Heart left ventricle (tissue), 16 donors: Measurements from ENCODE around the gene TMEM266. TPM values are rescaled to one million over a fixed set of nuclear protein-coding genes. Genes with fewer than 3 reads are reported as not detected.

ENCODE experiments used
- ATAC-seq, 4 donors: fragments of 200-7000 bp; cut with Tn5 transposase; one replicate each; pipeline ENCODE4 v1.9.1; 2020 to 2022; ENCODE audit warnings: moderate library complexity in 4 of 4, mild to moderate bottlenecking in 3 of 4, moderate number of reproducible peaks in 1 of 4
- DNase-seq, 5 donors: peaks; one replicate each; pipeline ENCODE4 v3.0.0-alpha.2; 2020
- H3K27ac ChIP-seq, 12 donors: fragments of 200-600 bp; sonication (generic) in 4 of 12; one replicate each; pipeline versions ENCODE4 v1.5.0 to v1.8.0; 2016 to 2022; ENCODE audit warnings: mild to moderate bottlenecking in 2 of 12
- H3K27me3 ChIP-seq, 9 donors: fragments of 200-600 bp; sonication (generic) in 2 of 9; one replicate each; pipeline versions ENCODE4 v1.5.1 to v1.8.0; 2016 to 2022; ENCODE audit warnings: mild to moderate bottlenecking in 3 of 9
- H3K36me3 ChIP-seq, 9 donors: fragments of 200-600 bp; sonication (generic) in 2 of 9; one replicate each; pipeline versions ENCODE4 v1.5.0 to v1.8.0; 2018 to 2022; ENCODE audit warnings: mild to moderate bottlenecking in 2 of 9
- H3K4me1 ChIP-seq, 12 donors: fragments of 200-600 bp; sonication (generic) in 4 of 12; one replicate each; pipeline versions ENCODE4 v1.5.0 to v1.8.0; 2016 to 2022; ENCODE audit warnings: mild to moderate bottlenecking in 3 of 12
- H3K4me3 ChIP-seq, 12 donors: fragments of 200-600 bp; sonication (generic) in 4 of 12; one replicate each; pipeline versions ENCODE4 v1.5.0 to v1.8.0; 2017 to 2022; ENCODE audit warnings: mild to moderate bottlenecking in 9 of 12, moderate library complexity in 4 of 12
- H3K9me3 ChIP-seq, 12 donors: fragments of 200-600 bp; sonication (generic) in 4 of 12; one replicate each; pipeline versions ENCODE4 v1.5.0 to v1.8.0; 2016 to 2022; ENCODE audit warnings: mild to moderate bottlenecking in 1 of 12
- CTCF ChIP-seq, 12 donors: fragments of 200-600 bp; sonication (generic) in 4 of 12; IDR thresholded peaks; one replicate each; pipeline versions ENCODE4 v1.5.0 to v1.8.0; 2018 to 2022; ENCODE audit warnings: antibody characterized with exemption in 12 of 12, mild to moderate bottlenecking in 5 of 12
- POLR2A ChIP-seq, 2 donors: fragments of 450-650 bp; IDR thresholded peaks; one replicate each; pipeline ENCODE4 v1.6.1; 2017; ENCODE audit warnings: antibody characterized with exemption in 2 of 2, mild to moderate bottlenecking in 2 of 2, moderate library complexity in 2 of 2
- whole genome bisulfite sequencing, 4 donors: extraction: QIAGEN DNeasy Blood & Tissue Kit in 2 of 4; methylation state at CpG; one replicate each; pipeline versions ENCODE4 v1.1.5 to v1.1.7; 2013 to 2018; 5-methylcytosine and 5-hydroxymethylcytosine counted together
- intact Hi-C, 10 donors: fragments of 100-400 bp; cut with DNase I; formaldehyde crosslinking; loops; one replicate each; pipeline versions ENCODE4 v1.11.1 to v1.14.2; 2022
- polyA plus RNA-seq, 2 donors: library from polyadenylated mRNA; stranded (reverse); fragments of 200-250 nt; gene quantifications; one replicate each; pipeline ENCODE4 v1.2.3, GENCODE V29; 2013
- total RNA-seq, 9 donors: library from RNA; depleted of rRNA in 2 of 9; stranded (reverse); fragments of >200 nt in 2 of 9; fragmentation: NEBNext Ultra II Directional in 3 of 9; extraction: Animal tissue kit (Norgen Biotek cat#: 25700) in 3 of 9; gene quantifications; one replicate each; pipeline versions ENCODE4 v1.1.0 to v1.2.4, GENCODE V29; 2016 to 2023
- donor health status: ischemic (EF 13 %, LVEDD 7.1; RV severe dilation, severe dysfunction).
- donor health status: healthy with polysubstance abuse.
- donor health status: DM: no; HTN: yes; CAD: no.
- donor health status: DM: no; HTN: no; CAD: no.
- donor health status: ischemic (EF 25% LVEDD 6.9; RV normal size, moderate dysfunction).
- donor health status: ischemic (EF 25% LVEDD 5.7; RV mildly dilated, moderate dysfunction).
- donor health status: healthy.
- donor health status: DM: yes; HTN: yes; CAD: no.
- donor health status: ischemic (EF 35%, LVEDD 5.7; RV mildly dilated, moderate dysfunction).
- donor health status: nonischemic (EF 11% LVEDD 7.7; RV severe dilation, severe dysfunction).
- donor health status: DM: yes; HTN: yes; CAD: no.
- donor health status: PGD.
- donor health status: ischemic (EF 29% LVEDD 5.4; RV normal size, mild dysfunction).
- donor health status: nonischemic (EF 23%, LVEDD 6.1; RV moderate dilation, normal function).

Gene TMEM266
- total and polyA plus RNA-seq, 11 donors: 0.03 to 0.38 (median 0.28) TPM; not detected in 6

GRCh38 chr15:76195506-76196268 is 135.9 kb downstream of the TMEM266 start:
- H3K9me3 ChIP-seq: no peaks in the 10 kb centered on the region
- no peak overlapping the region for H3K4me3 ChIP-seq
- intact Hi-C loops: loop anchor here in 3 of 10 donors (10.0 kb wide), 2 partner anchors 119 to 669 kb away; partner anchors contain the start of gene ETFA (in 1 of the 3)
- TF ChIP-seq CTCF (IDR thresholded peaks at IDR 0.05) (no peak), POLR2A (IDR thresholded peaks at IDR 0.05) (no peak)
- no peaks in the 10 kb centered on the region for H3K36me3 ChIP-seq
- peaks cover 3 to 48% (median 32%) of the 10 kb centered on the region in 12 donors for H3K4me1 ChIP-seq
- peaks cover 0 to 21% (median 0%) of the 10 kb centered on the region in 9 donors for H3K27me3 ChIP-seq
- peak overlapping the region in 11 of 12 donors; percentile 39 to 85 (median 72) for H3K27ac ChIP-seq
- 82 to 93% (median 91%) methylated on average over 7 of the region's 7 CpGs for WGBS, 4 donors
- ATAC-seq (no peak), DNase-seq (peak in 1 of 5 donors; percentile 15)

- DNase-seq: peak in 3 of 5 donors; percentile 46 to 72 (median 63)
- no peak overlapping the region for H3K4me3 ChIP-seq
Measured at GRCh38 chr15:76196269-76197231, 136.8 kb downstream of the TMEM266 start.

GRCh38 chr15:76197703-76198455 is 138.1 kb downstream of the TMEM266 start:
- TF ChIP-seq CTCF (IDR thresholded peaks at IDR 0.05) (no peak), POLR2A (IDR thresholded peaks at IDR 0.05) (no peak)
- intact Hi-C loops: loop anchor here in 3 of 10 donors (10.0 kb wide), 2 partner anchors 117 to 667 kb away; partner anchors contain the start of gene ETFA (in 1 of the 3)
- no peaks in the 10 kb centered on the region for H3K9me3 ChIP-seq
- no peak for ATAC-seq
- no peaks in the 10 kb centered on the region for H3K36me3 ChIP-seq
- 92 to 96% (median 94%) methylated on average over 5 to 8 of the region's 8 CpGs for WGBS, 4 donors
- peaks cover 0 to 3% (median 0%) of the 10 kb centered on the region in 9 donors for H3K27me3 ChIP-seq
- H3K4me3 ChIP-seq: no peak overlapping the region
- H3K4me1 ChIP-seq: peaks cover 3 to 38% (median 25%) of the 10 kb centered on the region in 12 donors
- H3K27ac ChIP-seq: peak overlapping the region in 10 of 12 donors; percentile 47 to 85 (median 72)
- DNase-seq: peak in 1 of 5 donors; percentile 18

More at GRCh38 chr15:76196269-76197231, 136.8 kb downstream of the TMEM266 start:
- peaks cover 3 to 41% (median 25%) of the 10 kb centered on the region in 12 donors for H3K4me1 ChIP-seq
- H3K27me3 ChIP-seq: peaks cover 0 to 14% (median 0%) of the 10 kb centered on the region in 9 donors
- H3K27ac ChIP-seq: peak overlapping the region; percentile 39 to 85 (median 68)
- no peaks in the 10 kb centered on the region for H3K36me3 ChIP-seq
- ATAC-seq: peak; percentile 44 to 76 (median 73)
- TF ChIP-seq CTCF (IDR thresholded peaks at IDR 0.05) (no peak), POLR2A (IDR thresholded peaks at IDR 0.05) (no peak)
- intact Hi-C loops: loop anchor here in 3 of 10 donors (10.0 kb wide), 2 partner anchors 118 to 668 kb away; partner anchors contain the start of gene ETFA (in 1 of the 3)
- no peaks in the 10 kb centered on the region for H3K9me3 ChIP-seq
- WGBS, 4 donors: 36 to 63% (median 53%) methylated on average over 14 to 18 of the region's 18 CpGs
